ENCODE results near the gene RFC3.

Gene RFC3

GRCh38 chr13:33874871-33875270 is 56.9 kb downstream of the RFC3 start:
- ChIA-PET CTCF (no interaction called here), POLR2A (ENCODE audit: low non-redundant PET) (no interaction called here)
- TF ChIP-seq CTCF (conservative IDR thresholded peaks at IDR 0.05; ENCODE audit: low read depth) = no peak
- H3K27ac ChIP-seq = no peak overlapping the region
- no peak for DNase-seq (ENCODE audit: low spot score)

GRCh38 chr13:33875618-33876401 is 57.9 kb downstream of the RFC3 start:
- CTCF ChIA-PET = interaction anchor here (0.6 kb wide), 1 partner anchor 1288 kb away, joined by 3 read pairs; no protein-coding TSS in a partner anchor

GRCh38 chr13:33876716-33877394 is 58.9 kb downstream of the RFC3 start:
- POLR2A ChIA-PET (ENCODE audit: low non-redundant PET) = no interaction called here
- H3K27ac ChIP-seq = no peak overlapping the region
- CTCF ChIA-PET = interaction anchor here (0.6 kb wide), 1 partner anchor 48 kb away, joined by 4 read pairs; no protein-coding TSS in a partner anchor
- no peak for TF ChIP-seq CTCF (conservative IDR thresholded peaks at IDR 0.05; ENCODE audit: low read depth)
- no peak for DNase-seq (ENCODE audit: low spot score)

More at GRCh38 chr13:33875618-33876401, 57.9 kb downstream of the RFC3 start:
- DNase-seq (ENCODE audit: low spot score) = no peak
- TF ChIP-seq CTCF (conservative IDR thresholded peaks at IDR 0.05; ENCODE audit: low read depth) = no peak
- H3K27ac ChIP-seq = no peak overlapping the region
- POLR2A ChIA-PET (ENCODE audit: low non-redundant PET) = no interaction called here

- ChIA-PET CTCF (no interaction called here), POLR2A (ENCODE audit: low non-redundant PET) (no interaction called here)
- H3K27ac ChIP-seq = no peak overlapping the region
- TF ChIP-seq CTCF (conservative IDR thresholded peaks at IDR 0.05; ENCODE audit: low read depth) = no peak
- no peak for DNase-seq (ENCODE audit: low spot score)
Measured at GRCh38 chr13:33879118-33879517, 61.2 kb downstream of the RFC3 start.

- TF ChIP-seq CTCF (conservative IDR thresholded peaks at IDR 0.05; ENCODE audit: low read depth) = no peak
- DNase-seq (ENCODE audit: low spot score) = no peak
- ChIA-PET CTCF (interaction anchor here (0.5 kb wide), 1 partner anchor 24 kb away, joined by 3 read pairs; no protein-coding TSS in a partner anchor), POLR2A (ENCODE audit: low non-redundant PET) (no interaction called here)
- no peak overlapping the region for H3K27ac ChIP-seq
Measured at GRCh38 chr13:33882804-33883203, 64.9 kb downstream of the RFC3 start.

- no peak overlapping the region for H3K27ac ChIP-seq
- TF ChIP-seq CTCF (conservative IDR thresholded peaks at IDR 0.05; ENCODE audit: low read depth) = no peak
- no peak for DNase-seq (ENCODE audit: low spot score)
- POLR2A ChIA-PET (ENCODE audit: low non-redundant PET) = no interaction called here
- CTCF ChIA-PET = no interaction called here
Measured at GRCh38 chr13:33884531-33885220, 66.7 kb downstream of the RFC3 start.

All from RWPE1 (cell line).